ENCODE results near the gene PLEK2. TPM values are rescaled to one million over a fixed set of nuclear protein-coding genes. Genes with fewer than 3 reads are reported as not detected.

The PLEK2 gene
- total RNA-seq, 1 donor, result 2.5 TPM

DNA sequence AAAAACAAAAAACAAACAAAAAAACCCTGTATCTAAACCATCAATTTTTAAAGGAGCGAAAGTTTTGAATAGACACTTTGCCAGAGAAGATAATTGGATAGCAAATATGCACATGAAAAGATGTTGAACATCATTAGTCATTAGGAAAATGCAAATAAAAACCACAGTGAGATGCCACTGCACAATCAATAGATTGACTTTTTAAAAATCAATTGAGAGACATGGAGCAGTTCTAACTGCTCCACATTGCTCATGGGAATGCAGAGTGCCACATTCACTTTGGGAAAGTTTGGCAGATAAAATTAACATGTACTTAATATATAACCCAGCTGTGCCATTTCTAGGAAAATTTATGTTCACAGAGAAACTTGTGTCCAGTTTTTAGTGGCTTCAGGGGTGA lies 39.1 kb downstream of the PLEK2 start:
- Histone ChIP-seq H3K79me2 (ENCODE audit: insufficient read depth, low read length) (peaks cover 65% of the 10 kb centered on the region), H3K27ac (ENCODE audit: low read depth, low read length) (no peak overlapping the region)

GRCh38 chr14:67371247-67372148 lies 40.5 kb downstream of the PLEK2 start:
- no peak overlapping the region for H3K4me3 ChIP-seq (ENCODE audit: insufficient read depth, low read length)
- H3K79me2 ChIP-seq (ENCODE audit: insufficient read depth, low read length), result peaks cover 68% of the 10 kb centered on the region
- peaks cover 61% of the 10 kb centered on the region for H3K36me3 ChIP-seq (ENCODE audit: insufficient read depth, low read length)
- H3K9me3 ChIP-seq (ENCODE audit: low read depth, low read length), result no peaks in the 10 kb centered on the region
- TF ChIP-seq, protein P1, sequence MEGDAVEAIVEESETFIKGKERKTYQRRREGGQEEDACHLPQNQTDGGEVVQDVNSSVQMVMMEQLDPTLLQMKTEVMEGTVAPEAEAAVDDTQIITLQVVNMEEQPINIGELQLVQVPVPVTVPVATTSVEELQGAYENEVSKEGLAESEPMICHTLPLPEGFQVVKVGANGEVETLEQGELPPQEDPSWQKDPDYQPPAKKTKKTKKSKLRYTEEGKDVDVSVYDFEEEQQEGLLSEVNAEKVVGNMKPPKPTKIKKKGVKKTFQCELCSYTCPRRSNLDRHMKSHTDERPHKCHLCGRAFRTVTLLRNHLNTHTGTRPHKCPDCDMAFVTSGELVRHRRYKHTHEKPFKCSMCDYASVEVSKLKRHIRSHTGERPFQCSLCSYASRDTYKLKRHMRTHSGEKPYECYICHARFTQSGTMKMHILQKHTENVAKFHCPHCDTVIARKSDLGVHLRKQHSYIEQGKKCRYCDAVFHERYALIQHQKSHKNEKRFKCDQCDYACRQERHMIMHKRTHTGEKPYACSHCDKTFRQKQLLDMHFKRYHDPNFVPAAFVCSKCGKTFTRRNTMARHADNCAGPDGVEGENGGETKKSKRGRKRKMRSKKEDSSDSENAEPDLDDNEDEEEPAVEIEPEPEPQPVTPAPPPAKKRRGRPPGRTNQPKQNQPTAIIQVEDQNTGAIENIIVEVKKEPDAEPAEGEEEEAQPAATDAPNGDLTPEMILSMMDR (IDR thresholded peaks at IDR 0.05; ENCODE audit: extremely low read depth, low read depth, low read length), result no peak
- no peak overlapping the region for H3K4me2 ChIP-seq (ENCODE audit: insufficient read depth, low read length)
- H4K20me1 ChIP-seq (ENCODE audit: insufficient read depth, low read length), result peaks cover 10% of the 10 kb centered on the region
- H2AFZ ChIP-seq (ENCODE audit: low read length), result no peak overlapping the region
- H3K4me1 ChIP-seq (ENCODE audit: insufficient read depth, low read length), result peaks cover 15% of the 10 kb centered on the region
- H3K27ac ChIP-seq (ENCODE audit: low read depth, low read length), result peak overlapping the region; percentile 32
- DNase-seq (ENCODE audit: insufficient read length, low spot score, missing footprints), result no peak
- no peaks in the 10 kb centered on the region for H3K27me3 ChIP-seq (ENCODE audit: insufficient read depth, low read length)

More for the DNA sequence above, 39.1 kb downstream of the PLEK2 start:
- no peaks in the 10 kb centered on the region for H3K9me3 ChIP-seq (ENCODE audit: low read depth, low read length)
- H3K4me3 ChIP-seq (ENCODE audit: insufficient read depth, low read length), result no peak overlapping the region
- no peak overlapping the region for H2AFZ ChIP-seq (ENCODE audit: low read length)
- H3K27me3 ChIP-seq (ENCODE audit: insufficient read depth, low read length), result no peaks in the 10 kb centered on the region
- TF ChIP-seq, protein P1 (IDR thresholded peaks at IDR 0.05; ENCODE audit: extremely low read depth, low read depth, low read length), result no peak
- peaks cover 62% of the 10 kb centered on the region for H3K36me3 ChIP-seq (ENCODE audit: insufficient read depth, low read length)
- no peak overlapping the region for H3K4me2 ChIP-seq (ENCODE audit: insufficient read depth, low read length)
- H3K4me1 ChIP-seq (ENCODE audit: insufficient read depth, low read length), result peaks cover 15% of the 10 kb centered on the region
- DNase-seq (ENCODE audit: insufficient read length, low spot score, missing footprints), result no peak
- peaks cover 10% of the 10 kb centered on the region for H4K20me1 ChIP-seq (ENCODE audit: insufficient read depth, low read length)

DNA sequence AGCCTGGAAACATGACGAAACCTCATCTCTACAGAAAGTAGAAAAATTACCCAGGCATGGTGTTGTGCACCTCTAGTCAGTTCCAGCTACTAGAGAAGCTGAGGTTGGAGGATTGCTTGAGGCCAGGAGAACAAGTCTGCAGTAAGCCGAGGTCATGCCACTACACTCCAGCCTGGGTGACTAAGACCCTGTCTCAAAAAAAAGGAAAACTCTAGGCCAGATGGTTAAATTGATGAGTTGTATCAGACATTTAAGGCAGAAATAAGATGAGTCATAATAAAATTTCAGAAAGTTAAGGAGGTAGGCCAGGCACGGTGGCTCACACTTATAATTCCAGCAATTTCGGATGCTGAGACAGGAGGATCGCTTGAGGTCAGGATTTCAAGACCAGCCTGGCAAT lies 41.1 kb downstream of the PLEK2 start:
- H3K79me2 ChIP-seq (ENCODE audit: insufficient read depth, low read length), result peaks cover 75% of the 10 kb centered on the region

DNA sequence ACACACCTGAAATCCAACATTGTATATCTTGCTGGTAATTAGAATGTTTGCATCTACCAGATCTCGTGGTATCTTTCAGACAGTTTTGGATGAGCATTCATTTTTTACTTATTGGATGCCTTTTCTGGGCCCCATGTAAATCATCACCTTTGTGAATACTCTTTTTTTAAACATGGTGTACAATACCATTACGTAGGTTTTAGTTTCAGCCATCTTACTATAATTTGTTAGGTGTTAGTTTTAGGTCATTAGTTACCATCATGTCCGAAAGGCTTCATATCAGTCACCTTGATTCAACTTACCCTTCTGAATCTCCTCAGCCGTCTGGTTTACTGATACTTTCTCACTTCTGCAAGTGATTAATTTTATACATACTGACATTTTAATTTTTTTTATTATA lies 46.5 kb downstream of the PLEK2 start:
- no peaks in the 10 kb centered on the region for H3K9me3 ChIP-seq (ENCODE audit: low read depth, low read length)
- no peak overlapping the region for H3K27ac ChIP-seq (ENCODE audit: low read depth, low read length)
- peaks cover 13% of the 10 kb centered on the region for H4K20me1 ChIP-seq (ENCODE audit: insufficient read depth, low read length)
- H3K79me2 ChIP-seq (ENCODE audit: insufficient read depth, low read length), result peaks cover 87% of the 10 kb centered on the region
- no peak overlapping the region for H2AFZ ChIP-seq (ENCODE audit: low read length)
- DNase-seq (ENCODE audit: insufficient read length, low spot score, missing footprints), result no peak
- TF ChIP-seq, protein P1 (IDR thresholded peaks at IDR 0.05; ENCODE audit: extremely low read depth, low read depth, low read length), result no peak
- H3K4me3 ChIP-seq (ENCODE audit: insufficient read depth, low read length), result no peak overlapping the region
- H3K4me1 ChIP-seq (ENCODE audit: insufficient read depth, low read length), result peaks cover 14% of the 10 kb centered on the region
- H3K27me3 ChIP-seq (ENCODE audit: insufficient read depth, low read length), result no peaks in the 10 kb centered on the region
- H3K4me2 ChIP-seq (ENCODE audit: insufficient read depth, low read length), result no peak overlapping the region
- peaks cover 61% of the 10 kb centered on the region for H3K36me3 ChIP-seq (ENCODE audit: insufficient read depth, low read length)

More for the DNA sequence above, 41.1 kb downstream of the PLEK2 start:
- Histone ChIP-seq H3K4me2 (ENCODE audit: insufficient read depth, low read length) (no peak overlapping the region), H4K20me1 (ENCODE audit: insufficient read depth, low read length) (peaks cover 10% of the 10 kb centered on the region), H3K4me3 (ENCODE audit: insufficient read depth, low read length) (no peak overlapping the region), H2AFZ (ENCODE audit: low read length) (no peak overlapping the region), H3K36me3 (ENCODE audit: insufficient read depth, low read length) (peaks cover 61% of the 10 kb centered on the region), H3K9me3 (ENCODE audit: low read depth, low read length) (no peaks in the 10 kb centered on the region), H3K27ac (ENCODE audit: low read depth, low read length) (peak overlapping the region; percentile 30), H3K27me3 (ENCODE audit: insufficient read depth, low read length) (no peaks in the 10 kb centered on the region), H3K4me1 (ENCODE audit: insufficient read depth, low read length) (peaks cover 15% of the 10 kb centered on the region)
- no peak for DNase-seq (ENCODE audit: insufficient read length, low spot score, missing footprints)
- TF ChIP-seq, protein P1 (IDR thresholded peaks at IDR 0.05; ENCODE audit: extremely low read depth, low read depth, low read length), result no peak
